Thoracic aorta (tissue), 2 donors: Measurements from ENCODE around the gene ACTN2. TPM values are rescaled to one million over a fixed set of nuclear protein-coding genes. Genes with fewer than 3 reads are reported as not detected.

Source experiments
- ATAC-seq: fragments of 150-250 bp; one replicate; pipeline ENCODE4 v1.8.0; 2017; ENCODE audit warnings: low read depth; ENCODE audit not compliant: insufficient number of reproducible peaks, low FRiP score
- DNase-seq: peaks from one replicate; pipeline ENCODE4 v3.0.0-alpha.2; 2020; ENCODE audit warnings: low spot score
- H3K27ac ChIP-seq, 2 donors: fragments of 200-600 bp; sonication (generic); 1 replicate in 1 of 2; 2 replicates in 1 of 2; pipeline ENCODE4 v1.5.1; 2016; ENCODE audit warnings: mild to moderate bottlenecking in 2 of 2, moderate library complexity in 2 of 2
- H3K27me3 ChIP-seq: fragments of 200-600 bp; sonication (generic); replicated peaks from 2 replicates; pipeline ENCODE4 v1.6.0; 2016; ENCODE audit warnings: mild to moderate bottlenecking; ENCODE audit not compliant: insufficient read depth
- H3K36me3 ChIP-seq: fragments of 200-600 bp; sonication (generic); one replicate; pipeline ENCODE4 v1.5.1; 2016
- H3K4me1 ChIP-seq, 2 donors: fragments of 200-600 bp; sonication (generic); 1 replicate in 1 of 2; 2 replicates in 1 of 2; pipeline versions ENCODE4 v1.5.1 to v1.6.0; 2016; ENCODE audit warnings: low read depth in 2 of 2, mild to moderate bottlenecking in 1 of 2; ENCODE audit not compliant: control insufficient read depth in 1 of 2
- H3K4me3 ChIP-seq: fragments of 200-600 bp; sonication (generic); 2 replicates; pipeline ENCODE4 v1.5.1; 2016; ENCODE audit warnings: mild to moderate bottlenecking
- H3K9me3 ChIP-seq: fragments of 200-600 bp; sonication (generic); 2 replicates; pipeline ENCODE4 v1.5.1; 2016
- total RNA-seq, 2 donors: library from RNA; depleted of rRNA; stranded (reverse); fragments of >200 nt; gene quantifications; one replicate each; pipeline versions ENCODE4 v1.1.0 to v1.2.3, GENCODE V29; 2016
- TF ChIP-seq, protein P1 (sequence below): fragments of 200-600 bp; sonication (generic); IDR thresholded peaks from one replicate; pipeline ENCODE4 v1.5.1; 2019; ENCODE audit warnings: antibody characterized with exemption

The ACTN2 gene
- total RNA-seq, 2 donors from 2014 or later = 32.2 to 52.9 TPM

DNA sequence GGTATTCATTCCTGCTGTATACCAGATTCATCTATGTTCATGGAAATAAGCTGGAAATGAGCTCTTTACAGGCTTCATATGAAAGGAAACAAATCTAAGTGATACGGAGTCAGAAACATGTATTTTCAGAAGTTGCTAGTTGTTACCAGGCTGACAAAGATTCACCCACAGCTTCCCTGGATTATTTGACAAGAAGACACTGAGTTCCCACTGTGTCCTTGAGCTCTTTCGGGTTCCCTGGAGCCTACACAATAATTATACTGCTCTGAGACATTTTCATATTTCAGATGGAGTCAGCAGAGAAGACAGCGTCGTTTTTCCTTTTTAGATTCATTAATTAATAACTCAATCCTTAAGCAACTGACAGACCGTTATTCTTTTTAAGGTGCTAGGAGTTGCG, 79.5 kb downstream of the ACTN2 start:
- Histone ChIP-seq H3K27me3 (no peaks in the 10 kb centered on the region), H3K4me1 (peaks cover 0 to 9% of the 10 kb centered on the region in 2 donors), H3K4me3 (no peak overlapping the region), H3K36me3 (peaks cover 13% of the 10 kb centered on the region), H3K27ac (no peak overlapping the region), H3K9me3 (no peaks in the 10 kb centered on the region)
- DNase-seq = no peak
- TF ChIP-seq, protein P1, sequence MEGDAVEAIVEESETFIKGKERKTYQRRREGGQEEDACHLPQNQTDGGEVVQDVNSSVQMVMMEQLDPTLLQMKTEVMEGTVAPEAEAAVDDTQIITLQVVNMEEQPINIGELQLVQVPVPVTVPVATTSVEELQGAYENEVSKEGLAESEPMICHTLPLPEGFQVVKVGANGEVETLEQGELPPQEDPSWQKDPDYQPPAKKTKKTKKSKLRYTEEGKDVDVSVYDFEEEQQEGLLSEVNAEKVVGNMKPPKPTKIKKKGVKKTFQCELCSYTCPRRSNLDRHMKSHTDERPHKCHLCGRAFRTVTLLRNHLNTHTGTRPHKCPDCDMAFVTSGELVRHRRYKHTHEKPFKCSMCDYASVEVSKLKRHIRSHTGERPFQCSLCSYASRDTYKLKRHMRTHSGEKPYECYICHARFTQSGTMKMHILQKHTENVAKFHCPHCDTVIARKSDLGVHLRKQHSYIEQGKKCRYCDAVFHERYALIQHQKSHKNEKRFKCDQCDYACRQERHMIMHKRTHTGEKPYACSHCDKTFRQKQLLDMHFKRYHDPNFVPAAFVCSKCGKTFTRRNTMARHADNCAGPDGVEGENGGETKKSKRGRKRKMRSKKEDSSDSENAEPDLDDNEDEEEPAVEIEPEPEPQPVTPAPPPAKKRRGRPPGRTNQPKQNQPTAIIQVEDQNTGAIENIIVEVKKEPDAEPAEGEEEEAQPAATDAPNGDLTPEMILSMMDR = no peak
- no peak for ATAC-seq

DNA sequence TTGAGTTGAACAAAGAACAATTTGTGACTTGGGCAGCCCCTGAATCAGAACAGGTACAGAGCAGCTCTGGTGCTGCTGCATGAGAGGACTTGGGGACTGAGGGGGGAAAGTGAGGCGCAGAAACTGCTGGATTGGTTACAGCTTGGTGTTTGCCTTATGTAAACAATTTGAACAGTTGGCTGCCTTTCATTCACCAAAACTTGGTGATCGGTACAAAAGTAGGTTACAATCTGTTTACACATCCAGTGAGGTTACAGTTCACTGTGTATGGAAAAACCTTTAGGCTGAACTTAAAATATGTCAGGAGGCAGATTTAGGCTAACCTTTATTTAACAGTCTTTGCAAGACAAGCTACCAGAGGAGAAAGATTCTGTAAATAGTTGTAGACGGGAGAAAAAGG, 80.2 kb downstream of the ACTN2 start:
- no peak overlapping the region for H3K4me3 ChIP-seq
- DNase-seq = no peak
- H3K27ac ChIP-seq = no peak overlapping the region
- H3K36me3 ChIP-seq = peaks cover 8% of the 10 kb centered on the region
- ATAC-seq = no peak
- no peaks in the 10 kb centered on the region for H3K9me3 ChIP-seq
- H3K4me1 ChIP-seq = peaks cover 0 to 2% of the 10 kb centered on the region in 2 donors
- TF ChIP-seq, protein P1 = no peak
- H3K27me3 ChIP-seq = no peaks in the 10 kb centered on the region

DNA sequence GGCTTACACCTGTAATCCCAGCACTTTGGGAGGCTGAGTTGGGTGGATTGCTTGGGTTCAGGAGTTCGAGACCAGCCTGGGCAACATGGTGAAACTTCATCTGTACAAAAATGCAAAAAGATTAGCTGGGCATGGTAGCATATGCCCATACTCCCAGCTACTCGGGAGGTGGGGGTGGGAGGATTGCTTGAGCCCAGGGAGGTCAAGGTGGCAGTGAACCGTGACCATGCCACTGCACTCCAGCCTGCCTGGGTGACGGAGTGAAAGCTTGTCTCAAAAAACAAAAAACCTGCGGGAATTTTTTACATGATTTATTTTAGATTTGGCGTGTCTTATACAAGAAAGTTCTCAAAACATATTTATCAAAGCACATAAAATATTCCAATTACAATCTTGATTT, 81.0 kb downstream of the ACTN2 start:
- no peaks in the 10 kb centered on the region for H3K27me3 ChIP-seq
- TF ChIP-seq, protein P1 = no peak
- no peaks in the 10 kb centered on the region for H3K9me3 ChIP-seq
- no peak overlapping the region for H3K27ac ChIP-seq
- no peak overlapping the region for H3K4me3 ChIP-seq
- DNase-seq (no peak), ATAC-seq (no peak)
- peaks cover 6% of the 10 kb centered on the region for H3K36me3 ChIP-seq
- no peaks in the 10 kb centered on the region for H3K4me1 ChIP-seq

DNA sequence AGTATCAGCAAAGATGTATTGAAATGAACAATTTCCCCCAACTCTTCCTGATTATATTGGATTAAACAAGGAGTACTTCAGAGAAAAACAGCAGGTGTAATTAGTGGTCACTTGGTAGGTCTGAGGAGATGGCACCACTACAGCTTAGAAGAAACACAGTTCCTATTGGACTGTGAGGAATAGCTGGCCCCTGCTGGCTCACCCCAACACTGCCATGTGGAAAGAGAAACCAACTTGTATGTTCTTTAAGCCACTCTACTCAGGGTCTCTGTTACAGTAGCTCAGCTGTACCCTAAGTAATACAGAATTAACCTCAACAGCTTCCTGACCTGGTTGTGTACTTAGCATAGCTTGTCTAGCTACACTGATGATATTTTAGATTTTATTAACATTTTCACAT, 82.3 kb downstream of the ACTN2 start:
- Histone ChIP-seq H3K9me3 (no peaks in the 10 kb centered on the region), H3K4me3 (no peak overlapping the region), H3K27ac (no peak overlapping the region), H3K4me1 (no peaks in the 10 kb centered on the region), H3K36me3 (no peaks in the 10 kb centered on the region), H3K27me3 (no peaks in the 10 kb centered on the region)
- TF ChIP-seq, protein P1 = no peak
- no peak for ATAC-seq
- DNase-seq = no peak

DNA sequence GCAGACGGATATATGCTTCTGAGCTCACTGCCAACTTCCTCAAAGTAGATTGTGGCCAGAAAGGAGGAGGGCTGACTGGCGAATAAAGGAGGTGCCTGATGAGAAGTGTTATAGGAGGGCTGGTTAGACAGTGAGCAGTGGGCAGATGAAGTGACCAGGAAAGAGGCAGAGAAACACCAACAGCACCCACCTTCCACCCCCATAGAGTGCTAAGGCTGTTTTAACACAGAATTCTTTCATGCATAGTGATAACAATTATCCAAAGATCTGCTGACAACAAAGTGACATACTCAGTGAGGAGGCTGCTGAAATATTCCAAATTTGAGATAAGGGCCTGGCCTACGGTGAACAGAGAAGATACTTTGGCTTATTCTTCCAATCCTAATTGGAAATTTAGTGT, 87.6 kb downstream of the ACTN2 start:
- no peaks in the 10 kb centered on the region for H3K27me3 ChIP-seq
- H3K36me3 ChIP-seq = no peaks in the 10 kb centered on the region
- DNase-seq (no peak), ATAC-seq (no peak)
- no peak overlapping the region for H3K27ac ChIP-seq
- no peak overlapping the region for H3K4me3 ChIP-seq
- TF ChIP-seq, protein P1 = no peak
- H3K9me3 ChIP-seq = peaks cover 2% of the 10 kb centered on the region
- H3K4me1 ChIP-seq = no peaks in the 10 kb centered on the region
